Heart left ventricle (tissue), 16 donors: ENCODE measurements around the gene REPIN1. TPM values are rescaled to one million over a fixed set of nuclear protein-coding genes. Genes with fewer than 3 reads are reported as not detected.
A peak's percentile ranks its signal among the peaks of the same experiment; 100 is the strongest.

Experiments used
- ATAC-seq, 4 donors: fragments of 200-7000 bp; cut with Tn5 transposase; one replicate each; pipeline ENCODE4 v1.9.1; 2020 to 2022; ENCODE audit warnings: moderate library complexity in 4 of 4, mild to moderate bottlenecking in 3 of 4, moderate number of reproducible peaks in 1 of 4
- DNase-seq, 5 donors: peaks; one replicate each; pipeline ENCODE4 v3.0.0-alpha.2; 2020
- H3K27ac ChIP-seq, 12 donors: fragments of 200-600 bp; sonication (generic) in 4 of 12; one replicate each; pipeline versions ENCODE4 v1.5.0 to v1.8.0; 2016 to 2022; ENCODE audit warnings: mild to moderate bottlenecking in 2 of 12
- H3K27me3 ChIP-seq, 9 donors: fragments of 200-600 bp; sonication (generic) in 2 of 9; one replicate each; pipeline versions ENCODE4 v1.5.1 to v1.8.0; 2016 to 2022; ENCODE audit warnings: mild to moderate bottlenecking in 3 of 9
- H3K36me3 ChIP-seq, 9 donors: fragments of 200-600 bp; sonication (generic) in 2 of 9; one replicate each; pipeline versions ENCODE4 v1.5.0 to v1.8.0; 2018 to 2022; ENCODE audit warnings: mild to moderate bottlenecking in 2 of 9
- H3K4me1 ChIP-seq, 12 donors: fragments of 200-600 bp; sonication (generic) in 4 of 12; one replicate each; pipeline versions ENCODE4 v1.5.0 to v1.8.0; 2016 to 2022; ENCODE audit warnings: mild to moderate bottlenecking in 3 of 12
- H3K4me3 ChIP-seq, 12 donors: fragments of 200-600 bp; sonication (generic) in 4 of 12; one replicate each; pipeline versions ENCODE4 v1.5.0 to v1.8.0; 2017 to 2022; ENCODE audit warnings: mild to moderate bottlenecking in 9 of 12, moderate library complexity in 4 of 12
- H3K9me3 ChIP-seq, 12 donors: fragments of 200-600 bp; sonication (generic) in 4 of 12; one replicate each; pipeline versions ENCODE4 v1.5.0 to v1.8.0; 2016 to 2022; ENCODE audit warnings: mild to moderate bottlenecking in 1 of 12
- POLR2A ChIP-seq, 2 donors: fragments of 450-650 bp; IDR thresholded peaks; one replicate each; pipeline ENCODE4 v1.6.1; 2017; ENCODE audit warnings: antibody characterized with exemption in 2 of 2, mild to moderate bottlenecking in 2 of 2, moderate library complexity in 2 of 2
- WGBS, 4 donors: extraction: QIAGEN DNeasy Blood & Tissue Kit in 2 of 4; methylation state at CpG; one replicate each; pipeline versions ENCODE4 v1.1.5 to v1.1.7; 2013 to 2018; 5-methylcytosine and 5-hydroxymethylcytosine counted together
- intact Hi-C, 10 donors: fragments of 100-400 bp; cut with DNase I; formaldehyde crosslinking; loops; one replicate each; pipeline versions ENCODE4 v1.11.1 to v1.14.2; 2022
- polyA plus RNA-seq, 2 donors: library from polyadenylated mRNA; stranded (reverse); fragments of 200-250 nt; gene quantifications; one replicate each; pipeline ENCODE4 v1.2.3, GENCODE V29; 2013
- total RNA-seq, 9 donors: library from RNA; depleted of rRNA in 2 of 9; stranded (reverse); fragments of >200 nt in 2 of 9; fragmentation: NEBNext Ultra II Directional in 3 of 9; extraction: Animal tissue kit (Norgen Biotek cat#: 25700) in 3 of 9; gene quantifications; one replicate each; pipeline versions ENCODE4 v1.1.0 to v1.2.4, GENCODE V29; 2016 to 2023
- TF ChIP-seq, protein P1 (sequence below), 12 donors: fragments of 200-600 bp; sonication (generic) in 4 of 12; IDR thresholded peaks; one replicate each; pipeline versions ENCODE4 v1.5.0 to v1.8.0; 2018 to 2022; ENCODE audit warnings: antibody characterized with exemption in 12 of 12, mild to moderate bottlenecking in 5 of 12
- donor health status: ischemic (EF 13 %, LVEDD 7.1; RV severe dilation, severe dysfunction).
- donor health status: healthy with polysubstance abuse.
- donor health status: DM: no; HTN: yes; CAD: no.
- donor health status: DM: no; HTN: no; CAD: no.
- donor health status: ischemic (EF 25% LVEDD 6.9; RV normal size, moderate dysfunction).
- donor health status: ischemic (EF 25% LVEDD 5.7; RV mildly dilated, moderate dysfunction).
- donor health status: healthy.
- donor health status: DM: yes; HTN: yes; CAD: no.
- donor health status: ischemic (EF 35%, LVEDD 5.7; RV mildly dilated, moderate dysfunction).
- donor health status: nonischemic (EF 11% LVEDD 7.7; RV severe dilation, severe dysfunction).
- donor health status: DM: yes; HTN: yes; CAD: no.
- donor health status: PGD.
- donor health status: ischemic (EF 29% LVEDD 5.4; RV normal size, mild dysfunction).
- donor health status: nonischemic (EF 23%, LVEDD 6.1; RV moderate dilation, normal function).

REPIN1 gene
- total and polyA plus RNA-seq, 11 donors = 49.8 to 141 (median 98.4) TPM

DNA sequence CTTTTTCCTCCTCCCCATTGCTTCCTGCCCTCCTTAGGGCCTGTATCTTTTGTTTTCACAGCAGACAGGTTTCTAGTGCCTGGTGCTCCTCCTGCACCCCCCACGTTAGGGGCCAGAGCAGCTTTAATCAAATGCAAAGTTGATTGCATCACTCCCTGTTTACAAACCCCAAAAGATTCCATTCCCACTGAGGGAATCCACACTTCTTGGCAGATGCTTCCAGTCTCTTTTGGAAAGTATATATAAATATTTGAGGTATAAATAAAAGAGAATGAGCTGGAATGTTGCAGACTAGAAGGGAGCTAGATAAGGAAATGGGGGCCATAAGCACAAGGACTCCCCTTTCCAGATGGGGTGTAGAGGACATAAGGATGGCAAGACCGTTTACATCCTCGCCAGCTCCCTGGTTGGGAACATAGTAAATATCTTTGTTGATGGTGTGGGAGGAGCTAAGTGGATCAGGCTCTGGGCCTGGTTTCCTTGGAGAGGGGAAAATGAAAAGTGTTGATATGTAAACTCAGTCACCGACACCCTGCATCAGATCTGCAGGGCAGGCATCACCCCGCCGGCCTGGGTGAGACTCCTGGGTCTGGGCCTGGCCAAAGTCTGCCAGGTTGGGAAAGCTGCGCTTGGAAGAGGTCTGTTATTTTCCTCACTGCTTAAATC lies 33.4 kb upstream of the REPIN1 start:
- TF ChIP-seq POLR2A (IDR thresholded peaks at IDR 0.05) = no peak
- TF ChIP-seq, protein P1, sequence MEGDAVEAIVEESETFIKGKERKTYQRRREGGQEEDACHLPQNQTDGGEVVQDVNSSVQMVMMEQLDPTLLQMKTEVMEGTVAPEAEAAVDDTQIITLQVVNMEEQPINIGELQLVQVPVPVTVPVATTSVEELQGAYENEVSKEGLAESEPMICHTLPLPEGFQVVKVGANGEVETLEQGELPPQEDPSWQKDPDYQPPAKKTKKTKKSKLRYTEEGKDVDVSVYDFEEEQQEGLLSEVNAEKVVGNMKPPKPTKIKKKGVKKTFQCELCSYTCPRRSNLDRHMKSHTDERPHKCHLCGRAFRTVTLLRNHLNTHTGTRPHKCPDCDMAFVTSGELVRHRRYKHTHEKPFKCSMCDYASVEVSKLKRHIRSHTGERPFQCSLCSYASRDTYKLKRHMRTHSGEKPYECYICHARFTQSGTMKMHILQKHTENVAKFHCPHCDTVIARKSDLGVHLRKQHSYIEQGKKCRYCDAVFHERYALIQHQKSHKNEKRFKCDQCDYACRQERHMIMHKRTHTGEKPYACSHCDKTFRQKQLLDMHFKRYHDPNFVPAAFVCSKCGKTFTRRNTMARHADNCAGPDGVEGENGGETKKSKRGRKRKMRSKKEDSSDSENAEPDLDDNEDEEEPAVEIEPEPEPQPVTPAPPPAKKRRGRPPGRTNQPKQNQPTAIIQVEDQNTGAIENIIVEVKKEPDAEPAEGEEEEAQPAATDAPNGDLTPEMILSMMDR (IDR thresholded peaks at IDR 0.05) = no peak
- ATAC-seq (no peak), DNase-seq (no peak)
- peaks cover 0 to 9% (median 0%) of the 10 kb centered on the region in 9 donors for H3K27me3 ChIP-seq
- H3K9me3 ChIP-seq = no peaks in the 10 kb centered on the region
- H3K4me3 ChIP-seq = no peak overlapping the region
- intact Hi-C loops = no loop called here
- peaks cover 0 to under 1% (median 0%) of the 10 kb centered on the region in 9 donors for H3K36me3 ChIP-seq
- peaks cover 0 to 12% (median 7%) of the 10 kb centered on the region in 12 donors for H3K4me1 ChIP-seq
- peak overlapping the region in 1 of 12 donors; percentile 64 for H3K27ac ChIP-seq
- 61 to 63% (median 62%) methylated on average over 7 of the region's 7 CpGs for WGBS, 4 donors

DNA sequence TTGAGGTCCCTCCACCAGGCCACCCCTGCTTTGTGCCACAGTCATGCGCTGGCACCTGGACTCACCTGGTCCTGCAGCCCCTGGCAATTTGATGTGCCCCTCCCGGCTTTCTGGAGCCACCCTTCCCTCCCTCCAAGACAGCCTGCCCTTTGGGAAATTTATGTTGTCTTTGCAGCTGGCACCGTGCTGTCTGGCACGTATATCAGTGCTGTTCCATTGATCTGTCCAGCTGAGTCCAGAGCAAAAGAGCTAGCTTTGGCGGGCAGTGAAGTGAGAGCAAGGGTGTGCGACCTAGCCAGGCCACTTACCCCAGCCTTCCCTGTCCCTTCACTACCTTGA lies 32.9 kb upstream of the REPIN1 start:
- H3K27ac ChIP-seq = peak overlapping the region in 1 of 12 donors; percentile 64
- no peak for TF ChIP-seq POLR2A (IDR thresholded peaks at IDR 0.05)
- TF ChIP-seq, protein P1 (IDR thresholded peaks at IDR 0.05) = no peak
- peaks cover 0 to 16% (median 10%) of the 10 kb centered on the region in 12 donors for H3K4me1 ChIP-seq
- no peak for DNase-seq
- H3K4me3 ChIP-seq = no peak overlapping the region
- H3K27me3 ChIP-seq = peaks cover 0 to 13% (median 0%) of the 10 kb centered on the region in 9 donors
- WGBS, 4 donors = 83 to 91% (median 88%) methylated on average over 6 of the region's 6 CpGs
- no peak for ATAC-seq
- intact Hi-C loops = no loop called here
- H3K36me3 ChIP-seq = no peaks in the 10 kb centered on the region
- no peaks in the 10 kb centered on the region for H3K9me3 ChIP-seq

DNA sequence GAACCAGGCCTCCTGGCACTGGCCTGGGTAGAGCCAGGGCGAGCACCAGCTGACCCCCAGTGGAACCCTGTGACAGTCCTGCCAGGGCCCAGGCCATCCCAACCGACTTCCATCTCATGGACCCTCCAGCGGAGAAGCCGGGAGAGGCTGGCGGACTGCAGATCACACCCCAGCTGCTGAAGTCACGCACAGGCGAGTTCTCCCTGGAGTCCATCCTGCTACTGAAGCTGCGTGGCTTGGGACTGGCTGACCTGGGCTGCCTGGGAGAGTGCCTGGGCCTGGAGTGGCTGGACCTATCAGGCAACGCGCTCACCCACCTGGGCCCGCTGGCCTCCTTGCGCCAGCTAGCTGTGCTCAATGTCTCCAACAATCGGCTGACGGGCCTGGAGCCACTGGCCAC lies 31.9 kb upstream of the REPIN1 start:
- DNase-seq (peak in 1 of 5 donors; percentile 54), ATAC-seq (no peak)
- peaks cover 0 to 22% (median 7%) of the 10 kb centered on the region in 9 donors for H3K27me3 ChIP-seq
- peak overlapping the region in 1 of 12 donors; percentile 64 for H3K27ac ChIP-seq
- TF ChIP-seq, protein P1 (IDR thresholded peaks at IDR 0.05) = no peak
- TF ChIP-seq POLR2A (IDR thresholded peaks at IDR 0.05) = no peak
- no peaks in the 10 kb centered on the region for H3K9me3 ChIP-seq
- H3K36me3 ChIP-seq = no peaks in the 10 kb centered on the region
- intact Hi-C loops = no loop called here
- H3K4me1 ChIP-seq = peaks cover 0 to 24% (median 12%) of the 10 kb centered on the region in 12 donors
- no peak overlapping the region for H3K4me3 ChIP-seq
- whole genome bisulfite sequencing, 4 donors = 96 to 99% (median 97%) methylated on average over 9 to 14 of the region's 14 CpGs

DNA sequence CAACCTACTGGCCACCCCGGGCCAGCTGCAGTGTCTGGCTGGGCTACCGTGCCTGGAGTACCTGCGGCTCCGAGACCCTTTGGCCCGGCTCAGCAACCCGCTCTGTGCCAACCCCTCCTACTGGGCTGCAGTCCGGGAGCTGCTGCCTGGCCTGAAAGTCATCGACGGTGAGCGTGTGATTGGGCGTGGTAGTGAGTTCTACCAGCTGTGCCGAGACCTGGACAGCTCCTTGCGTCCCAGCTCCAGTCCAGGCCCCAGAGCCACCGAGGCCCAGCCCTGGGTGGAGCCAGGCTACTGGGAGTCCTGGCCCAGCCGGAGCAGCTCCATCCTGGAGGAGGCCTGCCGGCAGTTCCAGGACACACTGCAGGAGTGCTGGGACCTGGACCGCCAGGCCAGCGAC lies 31.4 kb upstream of the REPIN1 start:
- intact Hi-C loops = no loop called here
- Histone ChIP-seq H3K27ac (peak overlapping the region in 1 of 12 donors; percentile 64), H3K4me3 (no peak overlapping the region), H3K36me3 (no peaks in the 10 kb centered on the region), H3K4me1 (peaks cover 0 to 27% (median 12%) of the 10 kb centered on the region in 12 donors), H3K9me3 (no peaks in the 10 kb centered on the region), H3K27me3 (peaks cover 0 to 27% (median 7%) of the 10 kb centered on the region in 9 donors)
- ATAC-seq (no peak), DNase-seq (peak in 1 of 5 donors; percentile 55)
- 87 to 100% (median 94%) methylated on average over 3 to 18 of the region's 18 CpGs for WGBS, 4 donors
- TF ChIP-seq POLR2A (IDR thresholded peaks at IDR 0.05) = no peak
- TF ChIP-seq, protein P1 (IDR thresholded peaks at IDR 0.05) = no peak
